GM21515 (cell line): ENCODE results near the gene C4BPB.

Source experiments
- ATAC-seq: cut with Tn5 transposase; IDR thresholded peaks from one replicate; pipeline ENCODE4 v1.9.1; 2021; ENCODE audit not compliant: unreplicated experiment

C4BPB gene

DNA sequence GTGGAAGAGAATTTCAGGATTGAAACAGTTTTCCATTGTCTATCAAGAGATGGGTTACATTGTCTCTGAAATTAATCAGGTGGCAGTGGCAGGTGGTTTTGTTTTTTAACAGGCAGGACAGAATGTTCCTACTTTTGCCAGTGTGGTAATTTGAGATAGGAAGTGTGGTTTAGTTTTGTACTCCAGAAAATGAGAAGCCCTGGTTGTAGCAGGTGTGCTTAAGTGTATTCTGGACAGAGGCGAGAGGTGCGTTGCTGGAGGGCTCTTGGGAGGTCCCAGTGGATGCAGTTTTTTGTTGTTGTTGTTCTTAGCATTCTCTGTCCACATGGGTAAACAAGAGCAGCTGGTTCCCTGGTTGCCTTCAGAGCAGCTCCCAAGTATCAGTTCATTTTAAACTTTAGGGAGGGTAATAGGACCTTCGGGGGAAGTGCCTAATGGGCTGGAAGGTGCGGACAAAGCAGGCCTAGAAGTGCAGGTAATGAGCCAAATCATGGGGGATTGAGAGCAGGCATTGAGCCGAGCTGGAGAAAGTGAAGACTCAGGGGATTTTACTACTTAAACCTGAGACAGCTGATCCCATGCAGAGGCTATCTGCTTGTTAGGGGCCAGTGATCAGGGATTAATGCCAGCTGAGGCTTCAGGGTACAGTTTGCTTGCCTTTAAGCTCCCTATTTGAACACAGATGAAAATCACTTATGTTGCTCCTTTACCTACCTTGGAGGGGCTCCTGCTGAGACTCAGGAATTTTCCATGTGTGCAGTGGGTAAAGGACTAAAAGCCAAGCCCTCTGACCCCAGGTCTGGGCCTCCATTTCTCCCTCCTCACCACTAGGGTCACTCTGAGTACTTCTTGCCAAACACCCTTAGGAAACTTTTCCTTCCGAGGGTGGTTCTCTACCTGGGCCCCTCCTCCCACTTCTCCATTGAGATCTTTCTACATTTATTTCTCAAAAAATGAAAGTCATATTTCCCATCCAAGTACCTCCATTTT is 29.5 kb upstream of the C4BPB start:
- ATAC-seq = no peak

DNA sequence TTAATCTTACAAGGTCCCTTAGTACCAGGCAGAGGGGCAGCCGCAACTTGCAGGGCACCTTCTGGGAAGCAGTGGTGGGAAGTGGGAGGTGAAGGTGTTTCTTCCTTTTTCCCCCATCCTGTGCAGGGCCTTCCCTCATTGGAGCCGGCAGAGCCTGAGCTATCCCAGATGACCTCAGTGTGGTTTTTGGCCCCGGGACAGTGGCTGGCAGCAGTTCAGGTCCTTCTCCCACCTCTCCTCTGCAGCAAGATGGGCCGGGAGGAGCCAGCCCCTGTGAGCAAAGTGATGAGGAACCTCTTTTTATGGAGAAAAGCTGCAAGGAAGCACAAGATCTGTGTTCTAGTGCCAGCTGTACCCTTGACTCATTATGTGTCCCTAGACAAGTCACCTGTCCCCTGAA is 28.8 kb upstream of the C4BPB start:
- ATAC-seq = no peak

DNA sequence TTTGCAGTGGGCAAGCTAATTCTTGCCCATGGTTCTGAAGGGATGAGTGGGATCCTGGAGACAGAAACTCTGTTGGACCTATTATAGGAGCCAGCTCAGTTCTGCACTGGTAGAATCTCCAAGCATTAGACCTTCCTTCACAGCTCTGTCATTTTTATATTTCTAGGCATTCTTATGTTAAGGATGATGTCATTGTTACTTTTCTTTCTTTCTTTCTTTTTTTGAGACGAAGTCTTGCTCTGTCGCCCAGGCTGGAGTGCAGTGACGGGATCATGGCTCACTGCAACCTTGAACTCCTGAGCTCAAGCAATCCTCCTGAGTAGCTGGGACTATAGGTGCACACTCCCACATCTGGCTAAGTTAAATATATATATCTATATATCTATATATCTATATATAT is 28.1 kb upstream of the C4BPB start:
- no peak for ATAC-seq

- ATAC-seq = no peak
Observed at GRCh38 chr1:207062058-207062457, 26.6 kb upstream of the C4BPB start.

GRCh38 chr1:207063014-207063413 is 25.6 kb upstream of the C4BPB start:
- no peak for ATAC-seq

GRCh38 chr1:207064561-207064960 is 24.1 kb upstream of the C4BPB start:
- ATAC-seq = no peak

DNA sequence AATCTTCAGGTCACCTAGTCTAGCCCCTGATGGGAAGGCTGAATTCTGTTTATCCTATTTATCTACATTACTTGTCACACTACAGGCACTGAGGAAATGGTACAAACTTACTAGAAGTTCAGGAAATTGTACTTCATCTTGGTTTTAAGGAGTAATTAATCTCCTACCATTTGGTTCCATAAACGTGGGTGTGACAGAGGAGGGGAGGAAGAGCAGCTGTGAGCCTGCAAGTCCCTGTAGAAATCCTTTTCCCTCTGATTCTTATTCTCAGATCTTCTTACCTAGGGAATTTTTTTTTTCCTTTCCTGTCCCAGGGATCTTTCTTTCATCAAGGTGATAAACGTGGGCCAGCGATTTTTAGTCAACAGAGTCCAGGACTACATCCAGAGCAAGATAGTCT is 21.5 kb upstream of the C4BPB start:
- ATAC-seq = no peak

GRCh38 chr1:207067665-207068064 is 21.0 kb upstream of the C4BPB start:
- no peak for ATAC-seq

- ATAC-seq = no peak
Observed at GRCh38 chr1:207069061-207069460, 19.6 kb upstream of the C4BPB start.

DNA sequence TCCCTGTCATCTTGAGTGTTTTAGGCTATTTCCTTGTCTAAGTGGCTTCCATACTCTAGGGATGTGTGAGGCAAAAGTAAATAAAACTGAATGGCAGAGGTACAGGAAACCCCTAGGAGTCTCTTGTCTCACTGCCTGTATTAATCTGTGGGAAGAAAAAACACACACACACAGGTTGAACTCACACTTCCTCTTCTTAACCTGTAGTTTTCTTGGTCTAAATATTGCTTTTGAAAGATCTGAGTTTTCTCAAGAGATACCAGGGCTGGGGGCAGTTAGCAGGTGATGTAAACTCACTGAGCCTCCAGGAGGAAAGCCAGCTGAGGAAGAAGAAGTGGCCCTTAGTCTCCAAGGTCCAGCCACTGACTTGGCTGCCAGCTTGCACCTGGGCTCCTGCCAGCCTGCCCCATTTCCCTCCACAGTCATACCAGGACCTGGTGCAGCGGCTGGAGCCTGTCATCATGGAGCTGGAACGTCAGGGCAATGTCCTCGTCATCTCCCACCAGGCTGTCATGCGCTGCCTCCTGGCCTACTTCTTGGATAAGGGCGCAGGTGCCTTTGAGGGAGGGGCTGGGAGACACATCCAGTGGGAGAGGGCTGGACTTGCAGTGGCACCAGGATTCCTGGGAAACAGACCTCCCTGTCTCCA is 18.7 kb upstream of the C4BPB start:
- peak; percentile 68 for ATAC-seq

DNA sequence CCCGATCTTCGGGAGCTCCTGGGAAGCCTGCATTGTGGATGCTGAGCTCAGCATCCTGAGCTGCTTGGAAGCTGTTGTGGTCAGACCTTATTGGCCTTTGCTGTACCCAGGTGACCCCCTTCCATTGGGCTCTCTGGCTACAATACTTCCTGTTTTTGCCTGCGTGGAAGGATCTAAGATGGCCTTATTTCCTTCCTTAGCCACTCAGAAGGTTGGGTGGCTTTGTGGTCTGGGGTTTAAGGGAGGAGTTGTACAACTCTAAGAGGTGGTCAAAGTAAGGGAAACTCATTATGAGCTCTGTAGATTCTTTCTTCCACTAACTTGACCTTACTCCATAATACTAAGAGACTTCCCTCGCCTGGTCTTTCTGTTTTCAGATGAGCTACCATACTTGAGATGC is 17.8 kb upstream of the C4BPB start:
- no peak for ATAC-seq

DNA sequence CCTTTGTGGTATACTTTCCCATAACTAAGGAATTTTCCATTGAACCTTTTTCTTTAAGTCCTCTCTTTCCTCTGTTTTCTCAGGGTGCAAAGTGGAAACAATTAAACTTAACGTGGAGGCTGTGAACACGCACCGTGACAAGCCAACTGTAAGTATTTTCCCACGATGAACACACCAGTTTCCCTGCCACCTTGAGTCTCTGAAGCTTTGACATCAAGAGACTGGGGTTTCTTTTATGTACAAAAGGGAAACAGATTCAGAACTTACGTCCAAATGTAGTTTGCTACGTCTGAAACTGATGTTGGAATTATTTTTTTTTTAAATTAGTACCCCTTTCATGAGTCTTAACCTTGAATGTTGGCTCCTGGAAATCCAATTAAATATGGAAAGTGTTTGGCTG is 17.2 kb upstream of the C4BPB start:
- ATAC-seq = no peak

DNA sequence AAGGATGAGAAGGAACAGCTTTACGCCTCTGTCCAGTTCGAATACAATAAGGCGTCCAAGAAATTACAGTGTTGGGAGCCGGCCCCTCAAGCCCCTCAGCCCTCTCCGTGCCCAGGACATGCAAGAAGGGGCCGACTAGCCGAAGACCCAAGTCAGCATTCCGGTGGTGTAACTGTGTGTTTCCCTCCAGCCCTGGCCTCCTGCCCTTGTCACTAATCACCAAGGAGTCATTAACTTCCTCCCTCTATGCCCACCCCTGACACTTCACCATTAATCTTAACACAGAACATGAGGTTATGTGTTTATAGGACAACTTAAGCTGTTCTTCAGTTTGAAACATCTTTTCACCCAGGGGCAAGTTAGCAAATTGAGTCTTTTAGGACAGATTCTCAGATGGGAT is 16.4 kb upstream of the C4BPB start:
- no peak for ATAC-seq

DNA sequence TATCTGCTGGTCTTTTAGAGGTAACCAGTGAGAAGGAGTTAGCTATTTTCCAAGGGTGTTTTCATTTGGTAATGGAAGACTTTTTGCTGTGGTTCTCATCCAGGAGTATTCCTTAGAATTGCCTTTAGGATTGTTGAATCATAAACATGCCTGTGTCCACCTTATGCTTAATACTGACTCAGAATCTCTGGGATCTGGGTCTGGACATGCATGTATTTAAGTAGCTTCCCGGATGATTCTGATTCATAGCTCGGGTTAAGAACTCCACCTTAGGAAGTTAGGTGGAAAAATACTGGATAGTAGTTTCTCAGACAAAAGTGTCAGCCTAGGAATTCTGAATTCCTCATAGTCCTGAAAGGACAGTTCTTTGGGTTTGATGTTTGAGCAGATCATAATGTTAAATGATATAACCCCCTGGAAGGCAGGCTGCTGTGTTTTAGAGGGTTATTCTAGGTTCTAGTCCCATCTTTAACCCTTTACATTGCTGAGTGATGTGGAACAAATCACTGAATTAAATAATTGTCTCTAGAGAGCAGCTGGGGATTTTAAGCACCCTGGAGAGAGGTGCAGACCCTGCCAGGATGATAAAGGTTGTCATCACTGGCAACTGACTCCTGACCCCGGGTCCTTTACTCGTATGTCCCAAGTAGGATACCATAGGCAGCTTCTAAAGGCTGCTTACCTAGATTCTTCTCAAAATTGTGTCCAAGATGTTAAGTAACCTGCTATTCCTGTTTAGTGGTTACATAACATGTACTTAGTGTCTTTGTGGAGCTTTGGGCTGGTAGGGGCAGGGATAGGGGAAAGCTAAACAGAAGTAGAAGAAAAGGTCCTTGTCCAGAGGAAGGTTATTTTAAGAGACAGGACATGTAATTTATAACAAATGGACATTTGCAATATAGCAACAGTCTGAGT is 14.5 kb upstream of the C4BPB start:
- no peak for ATAC-seq

GRCh38 chr1:207076181-207076955 is 12.3 kb upstream of the C4BPB start:
- no peak for ATAC-seq

DNA sequence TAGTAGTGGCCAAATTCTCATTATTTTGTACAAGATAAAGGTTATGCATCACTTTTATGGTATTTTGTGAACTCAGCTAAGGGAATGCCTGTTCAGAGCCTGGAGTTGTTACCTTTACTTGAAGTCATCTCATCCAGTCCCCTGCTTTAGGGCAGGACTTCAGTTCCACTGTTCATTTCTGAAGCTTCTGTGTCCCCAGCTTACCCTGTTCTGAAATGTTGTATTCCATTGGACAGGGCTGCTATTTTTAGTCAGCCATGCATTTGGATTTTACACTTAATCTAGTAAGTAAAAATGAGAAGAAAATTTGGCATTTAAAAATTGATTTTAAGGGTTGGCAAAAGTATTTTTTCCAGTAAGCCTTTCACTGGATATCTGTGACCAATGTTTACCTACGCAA is 11.6 kb upstream of the C4BPB start:
- ATAC-seq = no peak

DNA sequence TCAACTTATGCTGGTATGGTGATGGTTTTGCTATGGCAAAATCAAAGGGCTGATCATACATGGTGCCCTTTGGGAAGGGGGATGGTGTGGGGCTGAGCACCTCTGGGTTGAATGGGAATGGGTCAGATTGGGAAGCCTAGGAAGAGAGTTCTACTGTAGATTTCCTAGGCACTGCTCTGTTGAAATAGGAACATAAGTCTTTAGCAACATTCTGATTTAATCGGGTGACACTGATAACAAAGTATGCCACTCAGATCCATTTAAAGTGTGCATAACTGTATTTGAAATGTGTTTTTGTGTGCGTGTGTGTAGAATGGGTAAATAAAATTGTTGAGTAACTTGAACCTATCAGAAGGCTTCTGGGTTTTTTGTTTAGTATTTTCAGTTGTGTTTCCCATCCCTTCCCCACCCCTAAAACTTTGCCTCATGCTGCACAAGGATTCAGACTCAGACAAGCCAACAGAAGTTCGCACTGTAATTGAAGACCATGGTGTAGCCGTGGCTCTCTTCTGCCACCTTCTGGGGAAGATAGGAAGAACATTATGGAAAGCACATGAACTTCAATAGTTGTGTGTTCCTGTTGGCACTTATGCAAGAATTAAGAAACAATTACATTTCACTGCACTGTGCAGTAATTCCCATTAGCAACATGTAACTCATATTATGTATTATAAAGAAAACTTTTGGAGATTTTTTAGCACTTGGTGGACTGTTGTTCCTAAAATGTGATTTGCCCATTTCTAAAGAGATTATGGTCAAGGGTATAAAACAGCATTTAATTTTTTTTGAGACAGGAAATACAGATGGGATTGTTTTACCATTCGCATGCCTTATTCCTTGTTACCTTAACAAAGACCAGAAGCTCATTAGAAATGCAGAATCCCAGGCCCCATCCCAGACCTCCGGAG is 10.9 kb upstream of the C4BPB start:
- ATAC-seq = no peak

DNA sequence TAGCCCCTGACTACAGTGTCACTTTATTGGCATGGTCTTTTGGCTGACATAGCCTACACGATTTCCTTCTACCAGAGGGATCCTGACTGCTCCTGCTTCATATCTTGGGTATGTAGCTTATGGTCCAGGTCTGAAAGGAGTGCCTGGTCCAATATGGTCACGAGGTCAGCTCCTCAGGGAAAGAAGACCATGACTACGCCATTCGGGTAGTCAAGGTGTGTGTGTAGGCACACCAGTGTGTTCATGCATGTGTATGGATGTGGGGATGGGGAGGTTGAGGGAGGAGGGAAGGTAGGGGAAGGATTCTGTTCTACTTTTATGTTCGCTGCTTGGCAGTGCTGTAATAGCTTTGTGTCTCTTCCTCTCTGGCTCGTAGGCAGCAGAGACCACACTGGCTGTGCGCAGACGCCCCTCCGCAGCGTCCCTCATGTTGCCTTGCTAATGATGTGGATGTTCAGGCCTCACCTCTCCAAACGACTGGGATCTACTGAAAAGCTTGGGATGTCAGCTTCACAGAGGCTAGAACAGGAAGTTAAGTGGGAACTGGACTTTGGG is 10.0 kb upstream of the C4BPB start:
- ATAC-seq = no peak

DNA sequence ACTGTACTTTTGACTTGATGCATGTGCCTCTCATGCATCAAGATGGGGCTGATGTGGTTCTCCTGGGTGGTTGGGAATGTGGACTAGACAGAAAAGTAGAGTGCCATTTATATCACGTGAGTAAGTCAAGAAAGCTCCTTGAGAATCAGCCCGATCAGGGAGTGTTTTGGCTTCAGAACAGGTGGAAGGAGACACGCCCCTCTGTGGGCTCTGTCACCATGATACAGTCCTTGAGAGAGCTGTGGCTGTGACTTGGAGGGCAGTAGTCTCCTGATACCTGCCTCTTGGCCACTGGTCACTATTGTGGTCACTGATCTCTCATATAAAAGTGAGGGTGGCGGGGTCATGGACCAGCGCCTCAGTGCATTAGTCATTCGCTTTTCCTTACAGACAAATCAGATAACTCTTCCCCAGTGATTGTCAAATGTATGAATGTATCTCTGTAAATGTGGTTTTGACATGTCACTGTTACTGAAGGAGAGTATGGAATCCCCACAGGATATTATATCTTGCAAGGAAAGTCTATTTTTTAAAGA is 8.9 kb upstream of the C4BPB start:
- no peak for ATAC-seq
